Upper lobe of left lung (tissue), 6 donors: ENCODE results near the gene VENTX. TPM values are rescaled to one million over a fixed set of nuclear protein-coding genes. Genes with fewer than 3 reads are reported as not detected.

Source experiments
- ATAC-seq, 2 donors: fragments of 200-7000 bp; cut with Tn5 transposase; one replicate each; pipeline ENCODE4 v1.9.1; 2022; ENCODE audit warnings: mild to moderate bottlenecking in 2 of 2, moderate library complexity in 2 of 2; ENCODE audit not compliant: low FRiP score in 2 of 2
- DNase-seq, 2 donors: peaks; one replicate each; pipeline ENCODE4 v3.0.0-alpha.2; 2019 to 2020
- H3K27ac ChIP-seq, 4 donors: fragments of 200-600 bp; sonication (generic); one replicate each; pipeline ENCODE4 v1.5.1; 2016 to 2019
- H3K27me3 ChIP-seq, 4 donors: fragments of 200-600 bp; sonication (generic); one replicate each; pipeline ENCODE4 v1.5.1; 2017 to 2019
- H3K36me3 ChIP-seq, 4 donors: fragments of 200-600 bp; sonication (generic); one replicate each; pipeline ENCODE4 v1.5.1; 2016 to 2019
- H3K4me1 ChIP-seq, 4 donors: fragments of 200-600 bp; sonication (generic); one replicate each; pipeline ENCODE4 v1.5.1; 2018 to 2019
- H3K4me3 ChIP-seq, 4 donors: fragments of 200-600 bp; sonication (generic); one replicate each; pipeline ENCODE4 v1.5.1; 2017 to 2019; ENCODE audit warnings: mild to moderate bottlenecking in 2 of 4, moderate library complexity in 1 of 4
- H3K9me3 ChIP-seq, 4 donors: fragments of 200-600 bp; sonication (generic); one replicate each; pipeline ENCODE4 v1.5.1; 2018 to 2019
- CTCF ChIP-seq, 6 experiments: fragments of 450-650 bp in 4 of 6; fragments of 200-600 bp in 2 of 6; sonication (generic) in 2 of 6; IDR thresholded peaks; one replicate each; pipeline ENCODE4 v1.5.1; 2016 to 2019; ENCODE audit warnings: antibody characterized with exemption in 6 of 6
- EP300 ChIP-seq, 4 donors: sonication (generic); formaldehyde crosslinking; IDR thresholded peaks; one replicate each; pipeline ENCODE4 v1.5.1; 2017; ENCODE audit warnings: antibody characterized with exemption in 4 of 4, control low read depth in 2 of 4
- POLR2A ChIP-seq, 4 donors: fragments of 450-650 bp; IDR thresholded peaks; one replicate each; pipeline ENCODE4 v1.5.1; 2016 to 2017; ENCODE audit warnings: antibody characterized with exemption in 4 of 4, mild to moderate bottlenecking in 2 of 4
- POLR2AphosphoS5 ChIP-seq, 2 donors: sonication (generic); formaldehyde crosslinking; IDR thresholded peaks; one replicate each; pipeline ENCODE4 v1.5.1; 2017; ENCODE audit warnings: antibody characterized with exemption in 2 of 2
- WGBS, 2 donors: methylation state at CpG; one replicate each; pipeline ENCODE4 v1.1.5; 2017 to 2018; 5-methylcytosine and 5-hydroxymethylcytosine counted together
- total RNA-seq, 6 donors: library from RNA; depleted of rRNA in 4 of 6; stranded (reverse); fragments of >200 nt in 4 of 6; gene quantifications; one replicate each; pipeline versions ENCODE4 v1.1.0 to v1.2.1, GENCODE V29; 2016 to 2021
- donor health status: DM: no; HTN: no; CAD: no; lungs with moderate emphysema.
- donor health status: DM: no; HTN: yes; CAD: no; lungs with severe emphysema.

Gene VENTX
- total RNA-seq, 6 donors from 2014 or later: 1.7 to 11.5 (median 4.4) TPM

GRCh38 chr10:133237241-133237587, 441 bp upstream of the VENTX start:
- peaks cover 18 to 48% (median 42%) of the 10 kb centered on the region in 4 donors for H3K4me1 ChIP-seq
- H3K27me3 ChIP-seq: peaks cover 2 to 55% (median 32%) of the 10 kb centered on the region in 4 donors
- ATAC-seq (no peak), DNase-seq (peak in 1 of 2 donors; percentile 85)
- no peak for TF ChIP-seq EP300 (IDR thresholded peaks at IDR 0.05)
- TF ChIP-seq POLR2A (IDR thresholded peaks at IDR 0.05): no peak
- TF ChIP-seq POLR2AphosphoS5 (IDR thresholded peaks at IDR 0.05): no peak
- no peak for TF ChIP-seq CTCF (IDR thresholded peaks at IDR 0.05)
- H3K36me3 ChIP-seq: no peaks in the 10 kb centered on the region
- WGBS, 2 donors: 8% methylated on average over 12 of the region's 32 CpGs; no CpG with 5 or more reads in 1 of the 2 donors
- peak overlapping the region in 3 of 4 donors; percentile 30 to 46 (median 43) for H3K4me3 ChIP-seq
- no peaks in the 10 kb centered on the region for H3K9me3 ChIP-seq
- no peak overlapping the region for H3K27ac ChIP-seq

- WGBS, 2 donors: 27 to 34% methylated on average over 7 to 15 of the region's 15 CpGs
These were observed 780 bp downstream of the VENTX start for GRCh38 chr10:133238466-133238804.

GRCh38 chr10:133239990-133240389, 2.3 kb downstream of the VENTX start:
- no peak for TF ChIP-seq CTCF (IDR thresholded peaks at IDR 0.05)
- TF ChIP-seq EP300 (IDR thresholded peaks at IDR 0.05): no peak
- TF ChIP-seq POLR2AphosphoS5 (IDR thresholded peaks at IDR 0.05): no peak
- no peak for TF ChIP-seq POLR2A (IDR thresholded peaks at IDR 0.05)
- Histone ChIP-seq H3K27me3 (peaks cover 2 to 56% (median 32%) of the 10 kb centered on the region in 4 donors), H3K4me1 (peaks cover 18 to 48% (median 42%) of the 10 kb centered on the region in 4 donors), H3K27ac (no peak overlapping the region), H3K36me3 (no peaks in the 10 kb centered on the region), H3K4me3 (no peak overlapping the region), H3K9me3 (no peaks in the 10 kb centered on the region)
- ATAC-seq (no peak), DNase-seq (peak in 1 of 2 donors; percentile 71)
- WGBS, 2 donors: 70 to 76% methylated on average over 9 to 15 of the region's 15 CpGs

More at GRCh38 chr10:133238466-133238804, 780 bp downstream of the VENTX start:
- TF ChIP-seq POLR2A (IDR thresholded peaks at IDR 0.05) (no peak), POLR2AphosphoS5 (IDR thresholded peaks at IDR 0.05) (no peak), EP300 (IDR thresholded peaks at IDR 0.05) (no peak), CTCF (IDR thresholded peaks at IDR 0.05) (no peak)
- H3K27ac ChIP-seq: no peak overlapping the region
- H3K27me3 ChIP-seq: peaks cover 2 to 55% (median 31%) of the 10 kb centered on the region in 4 donors
- peaks cover 18 to 48% (median 42%) of the 10 kb centered on the region in 4 donors for H3K4me1 ChIP-seq
- H3K9me3 ChIP-seq: no peaks in the 10 kb centered on the region
- DNase-seq (no peak), ATAC-seq (no peak)
- no peak overlapping the region for H3K4me3 ChIP-seq
- no peaks in the 10 kb centered on the region for H3K36me3 ChIP-seq

- Histone ChIP-seq H3K27me3 (peaks cover 2 to 48% (median 26%) of the 10 kb centered on the region in 4 donors), H3K36me3 (no peaks in the 10 kb centered on the region)
- TF ChIP-seq CTCF (IDR thresholded peaks at IDR 0.05): no peak
- TF ChIP-seq POLR2AphosphoS5 (IDR thresholded peaks at IDR 0.05): no peak
- no peak for TF ChIP-seq POLR2A (IDR thresholded peaks at IDR 0.05)
- no peak for TF ChIP-seq EP300 (IDR thresholded peaks at IDR 0.05)
These were observed 4.0 kb downstream of the VENTX start for GRCh38 chr10:133241501-133242205.

More at GRCh38 chr10:133241501-133242205, 4.0 kb downstream of the VENTX start:
- ATAC-seq (no peak), DNase-seq (peak in 1 of 2 donors; percentile 55)
- Histone ChIP-seq H3K9me3 (no peaks in the 10 kb centered on the region), H3K4me3 (peak overlapping the region in 3 of 4 donors; percentile 24 to 47 (median 46)), H3K27ac (no peak overlapping the region), H3K4me1 (peaks cover 11 to 36% (median 27%) of the 10 kb centered on the region in 4 donors)
- WGBS, 2 donors: 33 to 54% methylated on average over 14 to 25 of the region's 25 CpGs
